Measurements from ENCODE around the gene NET1.

- no peak for TF ChIP-seq CTCF (IDR thresholded peaks at IDR 0.05; ENCODE audit: low read depth, low read length)
- TF ChIP-seq EZH2phosphoT487 (IDR thresholded peaks at IDR 0.05; ENCODE audit: low read depth), result no peak
Observed at GRCh38 chr10:5458425-5458824, 46.1 kb downstream of the NET1 start.
